Mucosa of stomach (tissue), 1 donor: ENCODE results near the gene GJC3.
"Not testable (repeated sequence)": the region's sequence is repeated elsewhere in the genome, so short reads cannot be mapped to it uniquely, and the experiment has no call there.

Source experiments
- H3K27me3 ChIP-seq: one replicate; pipeline ENCODE4 v1.7.0; 2013; ENCODE audit warnings: mild to moderate bottlenecking, low read length; ENCODE audit not compliant: control insufficient read depth, insufficient read depth
- H3K36me3 ChIP-seq: one replicate; pipeline ENCODE4 v1.7.0; 2013; ENCODE audit warnings: low read length; ENCODE audit not compliant: control insufficient read depth, insufficient read depth
- H3K4me1 ChIP-seq: one replicate; pipeline ENCODE4 v1.7.0; 2013; ENCODE audit warnings: mild to moderate bottlenecking, low read length; ENCODE audit not compliant: control insufficient read depth, insufficient read depth
- H3K4me3 ChIP-seq: one replicate; pipeline ENCODE4 v1.7.0; 2013; ENCODE audit warnings: low read length
- H3K9ac ChIP-seq: one replicate; pipeline ENCODE4 v1.7.0; 2013; ENCODE audit warnings: mild to moderate bottlenecking, low read length, moderate library complexity
- H3K9me3 ChIP-seq: one replicate; pipeline ENCODE4 v1.7.0; 2013; ENCODE audit warnings: mild to moderate bottlenecking, low read length, moderate library complexity; ENCODE audit not compliant: control insufficient read depth
- donor health status: Pancreatic carcinoma.

The GJC3 gene

DNA sequence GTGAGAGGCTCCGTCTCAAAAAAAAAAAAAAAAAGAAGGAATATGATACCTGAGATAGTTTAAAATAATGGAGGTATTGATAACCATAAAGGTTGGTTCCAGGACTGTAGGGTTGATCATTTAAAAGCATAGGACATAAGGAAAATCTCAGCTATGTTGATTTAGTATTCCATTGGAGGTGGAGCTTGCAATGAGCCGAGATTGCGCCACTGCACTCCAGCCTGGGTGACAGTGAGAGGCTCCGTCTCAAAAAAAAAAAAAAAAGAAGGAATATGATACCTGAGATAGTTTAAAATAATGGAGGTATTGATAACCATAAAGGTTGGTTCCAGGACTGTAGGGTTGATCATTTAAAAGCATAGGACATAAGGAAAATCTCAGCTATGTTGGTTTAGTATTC lies 23.2 kb upstream of the GJC3 start:
- H3K4me1 ChIP-seq = not testable (repeated sequence)

DNA sequence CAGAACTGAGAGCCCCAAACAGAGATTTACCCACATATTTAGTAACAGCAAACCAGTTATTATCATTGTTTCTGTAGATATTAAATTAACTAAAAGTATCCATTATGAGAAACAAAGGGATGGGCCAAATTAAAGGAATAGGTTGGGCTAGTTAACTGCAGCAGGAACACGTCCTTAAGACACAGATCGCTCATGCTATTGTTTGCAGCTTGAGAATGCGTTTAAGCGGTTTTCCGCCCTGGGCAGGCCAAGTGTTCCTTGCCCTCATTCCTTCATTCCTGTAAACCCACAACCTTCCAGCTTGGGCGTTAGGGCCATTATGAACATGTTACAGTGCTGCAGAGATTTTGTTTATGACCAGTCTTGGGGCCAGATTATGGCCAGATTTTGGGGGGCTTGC lies 21.4 kb upstream of the GJC3 start:
- not testable (repeated sequence) for H3K27me3 ChIP-seq, H3K4me1 ChIP-seq, H3K36me3 ChIP-seq, H3K4me3 ChIP-seq, H3K9ac ChIP-seq, H3K9me3 ChIP-seq

More for the DNA sequence above, 23.2 kb upstream of the GJC3 start:
- H3K27me3 ChIP-seq, H3K36me3 ChIP-seq, H3K4me3 ChIP-seq, H3K9ac ChIP-seq, H3K9me3 ChIP-seq: not testable (repeated sequence)

DNA sequence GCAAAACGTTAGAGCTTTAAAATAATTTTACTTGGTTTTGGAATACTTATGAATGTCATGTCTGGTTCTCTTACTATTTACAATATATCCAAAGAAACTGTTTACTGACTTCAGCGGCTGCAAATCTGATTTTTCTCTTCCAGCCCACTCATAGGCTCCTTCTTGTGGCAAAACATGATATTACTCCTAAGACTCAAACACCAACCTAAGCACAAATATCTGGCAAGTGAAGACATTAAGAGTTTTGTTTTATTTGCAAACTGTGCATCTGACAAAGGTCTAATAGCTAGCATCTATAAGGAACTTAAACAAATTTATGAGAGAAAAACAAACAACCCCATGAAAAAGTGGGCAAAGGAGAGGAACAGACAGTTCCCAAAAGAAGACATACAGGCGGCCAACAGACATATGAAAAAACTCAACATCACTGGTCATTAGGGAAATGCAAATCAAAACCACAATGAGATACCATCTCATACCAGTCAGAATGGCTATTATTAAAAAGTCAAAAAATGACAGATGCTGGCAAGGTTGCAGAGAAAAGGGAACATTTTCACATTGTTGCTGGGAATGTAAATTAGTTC lies 20.3 kb upstream of the GJC3 start:
- Histone ChIP-seq H3K27me3 (no peaks in the 10 kb centered on the region), H3K4me1 (no peaks in the 10 kb centered on the region), H3K4me3 (no peak overlapping the region), H3K9me3 (no peaks in the 10 kb centered on the region), H3K9ac (no peak overlapping the region), H3K36me3 (no peaks in the 10 kb centered on the region)

DNA sequence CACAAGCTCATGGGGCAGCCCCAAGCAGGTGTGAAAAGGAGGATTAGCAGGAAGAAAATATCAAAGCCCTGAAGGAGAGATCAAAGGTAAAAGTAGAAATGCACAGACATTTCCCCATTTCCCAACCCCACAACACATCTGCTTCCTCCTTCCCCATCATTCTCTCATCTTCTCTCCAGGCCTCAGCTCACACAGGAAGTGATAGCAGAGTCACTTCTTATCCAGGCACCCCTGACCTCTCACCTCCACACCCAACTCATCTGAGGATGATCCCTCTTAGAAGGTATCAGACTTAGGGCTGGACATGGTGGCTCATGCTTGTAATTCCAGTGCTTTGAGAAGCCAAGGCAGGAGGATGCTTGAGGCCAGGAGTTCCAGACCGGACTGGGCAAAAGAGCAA lies 18.2 kb upstream of the GJC3 start:
- Histone ChIP-seq H3K4me1 (no peaks in the 10 kb centered on the region), H3K9me3 (no peaks in the 10 kb centered on the region), H3K36me3 (no peaks in the 10 kb centered on the region), H3K9ac (no peak overlapping the region), H3K27me3 (no peaks in the 10 kb centered on the region), H3K4me3 (no peak overlapping the region)

DNA sequence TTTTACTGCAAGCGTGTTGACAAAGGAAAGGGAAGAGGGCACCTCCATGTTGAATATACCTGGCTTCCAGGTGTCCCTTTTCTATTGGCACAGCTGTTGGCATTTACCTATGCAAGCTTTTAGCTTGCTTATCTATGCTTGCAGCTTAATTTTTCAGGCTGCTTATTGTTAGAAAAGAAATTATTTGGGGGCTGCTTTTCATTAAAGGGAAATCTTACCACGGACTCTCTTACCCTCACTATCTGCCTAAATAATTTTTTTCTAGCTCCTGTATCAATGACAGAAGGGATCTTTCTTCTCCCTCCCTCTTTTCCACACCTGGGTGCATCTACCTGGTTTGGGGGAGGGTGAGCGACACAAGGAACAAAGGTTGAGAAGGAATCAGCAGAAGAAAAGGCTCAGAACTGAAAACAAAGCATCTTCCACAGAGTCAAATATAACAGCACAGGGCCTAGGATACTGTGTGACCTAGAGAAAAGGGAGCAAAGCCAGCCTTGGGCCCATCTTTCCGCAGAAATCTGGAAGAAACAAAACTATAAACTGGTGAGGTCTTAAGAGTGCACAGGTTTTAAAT lies 15.2 kb upstream of the GJC3 start:
- H3K27me3 ChIP-seq = no peaks in the 10 kb centered on the region
- H3K4me3 ChIP-seq = no peak overlapping the region
- H3K36me3 ChIP-seq = no peaks in the 10 kb centered on the region
- no peaks in the 10 kb centered on the region for H3K4me1 ChIP-seq
- H3K9ac ChIP-seq = no peak overlapping the region
- H3K9me3 ChIP-seq = no peaks in the 10 kb centered on the region

DNA sequence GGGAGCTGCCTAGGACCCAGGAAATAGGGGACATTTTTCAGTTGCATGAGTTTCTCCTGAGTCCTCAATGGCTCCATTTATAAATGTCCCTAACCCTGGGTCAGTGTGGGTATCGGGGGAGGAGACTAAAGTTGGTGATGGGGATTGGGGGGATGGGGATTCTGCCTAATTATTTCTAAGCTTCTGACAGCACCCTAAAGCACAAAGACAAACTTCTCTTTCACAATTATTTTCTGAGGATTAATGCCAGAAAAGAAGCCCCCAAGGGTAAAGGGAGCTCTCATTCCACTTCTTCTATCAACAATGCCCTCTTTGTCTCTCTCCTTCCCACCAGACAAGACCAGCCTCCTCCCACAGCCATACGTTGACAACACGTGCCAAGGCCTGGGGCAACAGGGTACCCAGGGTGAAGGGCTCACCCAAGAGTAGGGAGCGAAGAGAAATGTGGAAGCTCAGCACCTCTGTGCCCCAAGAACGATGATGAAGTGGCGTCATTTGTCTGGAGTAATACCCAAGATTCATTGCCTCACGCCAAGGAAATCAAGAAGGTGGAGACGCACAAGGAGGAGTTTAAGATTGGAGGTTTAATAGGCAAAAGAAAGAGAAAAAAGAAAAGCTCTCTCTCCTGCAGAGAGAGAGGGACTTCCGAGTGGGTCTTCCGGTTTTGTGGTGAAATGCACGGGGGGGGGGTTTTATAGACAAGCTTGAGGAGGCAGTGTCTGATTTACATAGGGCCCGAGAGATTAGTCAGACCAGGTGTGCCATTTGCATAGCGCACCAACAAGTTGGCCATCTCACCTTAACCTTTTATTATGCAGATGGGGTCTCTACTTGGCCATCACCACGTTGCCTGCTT lies 14.4 kb upstream of the GJC3 start:
- H3K4me3 ChIP-seq = no peak overlapping the region
- H3K36me3 ChIP-seq = no peaks in the 10 kb centered on the region
- H3K4me1 ChIP-seq = no peaks in the 10 kb centered on the region
- no peaks in the 10 kb centered on the region for H3K27me3 ChIP-seq
- no peaks in the 10 kb centered on the region for H3K9me3 ChIP-seq
- H3K9ac ChIP-seq = no peak overlapping the region

DNA sequence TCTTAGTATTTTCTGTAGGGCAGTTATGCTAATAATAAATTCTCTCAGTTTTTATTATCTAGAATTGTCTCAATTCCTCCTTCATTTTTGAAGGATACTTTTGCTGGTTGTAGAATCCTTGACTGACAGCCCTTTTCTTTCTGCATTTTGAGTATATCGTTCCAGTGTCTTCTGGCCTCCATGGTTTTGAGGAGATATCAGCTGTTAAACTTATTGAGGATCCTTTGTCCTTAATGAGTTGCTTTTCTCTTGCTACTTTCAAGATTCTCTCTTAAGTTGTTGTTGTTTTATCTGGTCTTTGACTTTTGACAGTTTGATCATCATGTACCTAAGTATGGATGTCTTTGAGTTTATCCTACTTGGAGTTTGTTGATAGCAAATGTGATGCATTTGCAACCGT lies 8.9 kb upstream of the GJC3 start:
- H3K4me3 ChIP-seq = no peak overlapping the region

DNA sequence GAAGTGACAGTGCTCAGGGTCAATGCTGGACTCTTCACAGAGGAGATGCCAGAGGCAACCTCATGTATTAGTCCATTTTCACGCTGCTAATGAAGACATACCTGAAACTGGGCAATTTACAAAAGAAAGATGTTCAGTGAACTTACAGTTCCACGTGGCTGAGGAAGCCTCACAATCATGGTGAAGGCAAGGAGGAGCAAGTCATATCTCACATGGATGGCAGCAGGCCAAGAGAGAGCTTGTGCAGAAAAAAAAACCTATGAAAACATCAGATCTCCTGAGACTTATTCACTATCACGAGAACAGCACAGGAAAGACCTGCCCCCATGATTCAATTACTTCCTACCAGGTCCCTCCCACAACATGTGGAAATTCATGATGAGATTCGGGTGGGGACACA lies 5.6 kb upstream of the GJC3 start:
- not testable (repeated sequence) for H3K27me3 ChIP-seq, H3K36me3 ChIP-seq, H3K4me3 ChIP-seq, H3K9me3 ChIP-seq, H3K4me1 ChIP-seq, H3K9ac ChIP-seq

More for the DNA sequence above, 8.9 kb upstream of the GJC3 start:
- Histone ChIP-seq H3K9ac (no peak overlapping the region), H3K9me3 (no peaks in the 10 kb centered on the region), H3K4me1 (no peaks in the 10 kb centered on the region), H3K36me3 (no peaks in the 10 kb centered on the region), H3K27me3 (no peaks in the 10 kb centered on the region)

DNA sequence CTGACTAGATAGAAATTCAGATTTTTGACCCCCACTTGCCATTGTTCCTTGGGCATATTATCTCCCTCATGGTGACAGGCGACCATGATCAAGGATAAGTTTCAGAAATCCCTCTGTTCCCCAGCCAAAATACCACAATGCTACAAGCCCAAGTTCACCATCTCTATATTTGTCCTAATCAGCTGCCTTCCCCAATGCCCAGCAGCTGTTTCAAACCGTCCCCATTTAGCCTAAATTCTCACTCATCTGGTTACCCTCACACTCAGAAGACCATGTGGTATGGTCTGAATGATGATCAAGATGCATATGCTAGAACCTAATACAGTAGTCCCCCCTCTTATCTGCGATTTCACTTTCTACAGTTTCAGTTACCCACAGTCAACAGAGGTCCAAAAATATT lies 956 bp upstream of the GJC3 start:
- peaks cover 3% of the 10 kb centered on the region for H3K4me1 ChIP-seq
- H3K9me3 ChIP-seq = no peaks in the 10 kb centered on the region
- no peak overlapping the region for H3K4me3 ChIP-seq
- peaks cover 25% of the 10 kb centered on the region for H3K27me3 ChIP-seq
- no peaks in the 10 kb centered on the region for H3K36me3 ChIP-seq
- no peak overlapping the region for H3K9ac ChIP-seq

DNA sequence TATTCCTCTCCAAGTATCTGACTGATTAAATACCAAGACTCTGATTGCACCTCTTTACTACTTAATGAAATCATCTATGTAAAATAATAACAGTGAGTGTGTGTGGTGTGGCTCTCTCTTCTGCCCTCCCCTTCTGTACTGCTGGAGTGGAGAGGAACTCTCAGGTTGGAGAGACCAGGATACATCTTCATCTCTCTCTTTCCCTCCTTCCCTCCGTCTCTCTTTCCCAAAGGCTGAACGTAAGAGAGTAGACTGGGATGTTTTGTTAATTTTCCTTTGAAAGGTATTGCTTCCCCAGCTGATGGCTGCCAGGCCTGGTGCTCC lies 272 bp upstream of the GJC3 start:
- no peaks in the 10 kb centered on the region for H3K36me3 ChIP-seq
- no peaks in the 10 kb centered on the region for H3K9me3 ChIP-seq
- peaks cover 3% of the 10 kb centered on the region for H3K4me1 ChIP-seq
- no peak overlapping the region for H3K9ac ChIP-seq
- no peak overlapping the region for H3K4me3 ChIP-seq
- peaks cover 25% of the 10 kb centered on the region for H3K27me3 ChIP-seq

DNA sequence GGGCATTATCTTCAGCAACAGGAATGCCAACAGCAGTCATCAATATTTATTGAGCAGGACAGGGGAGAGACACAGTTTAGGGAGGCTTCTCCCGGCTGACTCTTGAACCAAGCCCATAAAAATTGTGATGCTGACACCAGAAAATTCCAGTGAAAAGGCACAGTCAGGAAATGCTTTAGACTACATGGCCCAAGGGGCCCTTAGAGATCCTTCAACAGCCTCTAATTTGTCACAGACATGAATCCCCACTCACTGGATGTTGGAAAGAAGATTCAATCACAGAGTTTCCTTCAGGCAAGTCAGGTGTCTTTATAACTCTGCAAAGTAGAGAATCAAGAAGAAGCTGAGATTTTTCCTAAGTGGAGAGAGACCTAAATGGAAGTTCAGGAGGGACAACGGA lies 1.2 kb downstream of the GJC3 start:
- Histone ChIP-seq H3K4me3 (no peak overlapping the region), H3K36me3 (no peaks in the 10 kb centered on the region), H3K9me3 (no peaks in the 10 kb centered on the region), H3K9ac (no peak overlapping the region), H3K27me3 (peaks cover 24% of the 10 kb centered on the region), H3K4me1 (peaks cover 3% of the 10 kb centered on the region)

DNA sequence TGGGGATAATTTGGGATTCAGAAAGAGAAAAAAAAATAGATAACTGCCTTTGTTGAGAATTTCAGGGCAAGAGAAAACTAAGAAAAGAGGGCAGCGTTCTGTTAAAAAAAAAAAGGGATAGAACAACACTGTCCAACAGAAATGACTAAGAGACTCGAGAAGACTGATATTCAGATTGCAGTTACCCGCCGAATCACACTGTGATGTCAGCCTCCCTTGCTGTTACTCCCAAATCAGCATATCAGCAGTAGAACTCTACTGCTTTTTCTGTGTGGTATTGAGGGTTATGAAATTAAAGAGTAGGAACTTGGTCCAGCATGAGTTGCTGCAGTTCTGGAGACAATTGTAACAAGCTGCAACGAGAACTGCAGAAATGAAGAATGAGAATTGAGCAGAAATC lies 1.9 kb downstream of the GJC3 start:
- Histone ChIP-seq H3K36me3 (no peaks in the 10 kb centered on the region), H3K9me3 (no peaks in the 10 kb centered on the region), H3K4me3 (no peak overlapping the region), H3K4me1 (peaks cover 3% of the 10 kb centered on the region), H3K9ac (no peak overlapping the region), H3K27me3 (peaks cover 19% of the 10 kb centered on the region)
